Measurements from ENCODE around the gene SPRR1B.

GRCh38 chr1:152993186-152993585 is 37.8 kb upstream of the SPRR1B start:
- TF ChIP-seq POLR2AphosphoS5 (IDR thresholded peaks at IDR 0.05; ENCODE audit: low read depth, low read length), result no peak
- TF ChIP-seq, protein P1, sequence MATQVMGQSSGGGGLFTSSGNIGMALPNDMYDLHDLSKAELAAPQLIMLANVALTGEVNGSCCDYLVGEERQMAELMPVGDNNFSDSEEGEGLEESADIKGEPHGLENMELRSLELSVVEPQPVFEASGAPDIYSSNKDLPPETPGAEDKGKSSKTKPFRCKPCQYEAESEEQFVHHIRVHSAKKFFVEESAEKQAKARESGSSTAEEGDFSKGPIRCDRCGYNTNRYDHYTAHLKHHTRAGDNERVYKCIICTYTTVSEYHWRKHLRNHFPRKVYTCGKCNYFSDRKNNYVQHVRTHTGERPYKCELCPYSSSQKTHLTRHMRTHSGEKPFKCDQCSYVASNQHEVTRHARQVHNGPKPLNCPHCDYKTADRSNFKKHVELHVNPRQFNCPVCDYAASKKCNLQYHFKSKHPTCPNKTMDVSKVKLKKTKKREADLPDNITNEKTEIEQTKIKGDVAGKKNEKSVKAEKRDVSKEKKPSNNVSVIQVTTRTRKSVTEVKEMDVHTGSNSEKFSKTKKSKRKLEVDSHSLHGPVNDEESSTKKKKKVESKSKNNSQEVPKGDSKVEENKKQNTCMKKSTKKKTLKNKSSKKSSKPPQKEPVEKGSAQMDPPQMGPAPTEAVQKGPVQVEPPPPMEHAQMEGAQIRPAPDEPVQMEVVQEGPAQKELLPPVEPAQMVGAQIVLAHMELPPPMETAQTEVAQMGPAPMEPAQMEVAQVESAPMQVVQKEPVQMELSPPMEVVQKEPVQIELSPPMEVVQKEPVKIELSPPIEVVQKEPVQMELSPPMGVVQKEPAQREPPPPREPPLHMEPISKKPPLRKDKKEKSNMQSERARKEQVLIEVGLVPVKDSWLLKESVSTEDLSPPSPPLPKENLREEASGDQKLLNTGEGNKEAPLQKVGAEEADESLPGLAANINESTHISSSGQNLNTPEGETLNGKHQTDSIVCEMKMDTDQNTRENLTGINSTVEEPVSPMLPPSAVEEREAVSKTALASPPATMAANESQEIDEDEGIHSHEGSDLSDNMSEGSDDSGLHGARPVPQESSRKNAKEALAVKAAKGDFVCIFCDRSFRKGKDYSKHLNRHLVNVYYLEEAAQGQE (IDR thresholded peaks at IDR 0.05; ENCODE audit: insufficient read depth in 1 of 2, low read depth in 2 of 2, low read length in 2 of 2), result no peak
- TF ChIP-seq TAF1 (IDR thresholded peaks at IDR 0.05; ENCODE audit: borderline replicate concordance, insufficient read depth, low read length), result no peak
